SK-N-MC (cell line): Measurements from ENCODE around the gene TANGO6.

ENCODE experiments used
- EZH2 ChIP-seq: fragments of 200-600 bp; sonication (generic); IDR thresholded peaks from one replicate; pipeline ENCODE4 v1.6.1; 2017; ENCODE audit warnings: antibody characterized with exemption
- FOXP2 ChIP-seq: optimal IDR thresholded peaks from 2 replicates; pipeline ENCODE3; 2011; ENCODE audit warnings: mild to moderate bottlenecking, moderate library complexity; ENCODE audit not compliant: insufficient read depth; ENCODE audit errors: extremely low read length, control extremely low read depth

DNA sequence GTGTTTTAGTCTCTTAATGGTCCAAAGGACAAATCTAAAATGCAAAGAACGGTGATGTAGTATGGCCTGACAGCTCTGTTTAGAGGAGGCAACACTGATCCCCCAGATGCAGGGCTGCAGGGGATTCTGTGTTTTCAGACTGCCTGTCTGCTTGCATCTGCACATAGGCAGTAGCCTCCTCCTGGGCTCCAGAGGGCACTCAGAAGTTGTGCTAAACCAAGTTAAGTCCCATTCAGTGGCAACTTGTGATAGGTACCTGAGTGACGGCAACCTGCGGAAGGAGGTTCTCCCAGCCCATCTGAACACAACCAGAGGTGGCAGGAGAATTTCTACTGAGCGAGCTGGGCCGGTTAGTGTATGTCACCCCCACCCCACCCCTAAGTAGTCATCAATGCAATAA lies 272.0 kb downstream of the TANGO6 start:
- TF ChIP-seq EZH2 (no peak), FOXP2 (no peak)
